ENCODE results near the gene TICRR.

TICRR gene

GRCh38 chr15:89665449-89666181 is 90.3 kb downstream of the TICRR start:
- no peak for DNase-seq (ENCODE audit: low read depth)
- H3K4me3 ChIP-seq (ENCODE audit: control insufficient read depth, low read depth, low read length): peak overlapping the region; percentile 34
- no peak for TF ChIP-seq CTCF (IDR thresholded peaks at IDR 0.05; ENCODE audit: control insufficient read depth, insufficient read depth, low read depth, low read length, missing control alignments)

DNA sequence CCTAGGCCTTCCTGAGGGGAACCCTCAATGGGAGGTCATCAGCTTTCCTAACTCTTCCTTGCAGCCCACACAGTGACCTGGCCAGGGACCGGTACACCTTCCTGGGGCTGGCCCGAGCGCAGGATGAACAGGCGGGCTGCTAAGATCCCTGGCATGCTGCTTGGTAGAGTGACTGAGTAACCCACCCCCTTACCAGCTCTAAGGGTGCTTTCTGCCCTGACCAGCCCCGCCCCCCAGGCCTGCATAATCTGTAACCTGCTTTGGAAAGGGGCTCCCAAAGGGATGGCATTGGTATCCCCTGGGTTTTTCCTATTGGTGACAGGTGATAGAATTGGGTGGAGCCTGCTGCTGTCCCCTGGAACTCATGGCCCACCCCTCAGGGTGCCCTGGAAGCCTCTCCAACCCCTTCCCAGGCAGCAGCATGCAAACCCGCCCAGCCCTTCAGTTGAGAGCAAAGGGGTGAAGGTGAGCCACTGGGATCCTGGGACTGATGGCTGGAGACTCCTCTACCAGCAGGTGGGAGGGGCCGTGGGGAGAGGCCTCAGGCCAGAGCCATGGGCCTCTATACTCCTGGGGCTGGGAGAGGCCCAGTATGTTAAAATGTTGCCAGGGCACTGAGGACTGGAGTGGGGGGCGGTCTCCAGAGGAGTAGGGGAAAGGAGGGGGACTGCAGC is 91.1 kb downstream of the TICRR start:
- peak overlapping the region; percentile 10; the same call in 1 of the 2 replicates for H3K4me3 ChIP-seq (ENCODE audit: control insufficient read depth, low read depth, low read length)
- no peak for TF ChIP-seq CTCF (IDR thresholded peaks at IDR 0.05; ENCODE audit: control insufficient read depth, insufficient read depth, low read depth, low read length, missing control alignments)
- DNase-seq (ENCODE audit: low read depth): no peak

GRCh38 chr15:89666858-89667705 is 91.8 kb downstream of the TICRR start:
- TF ChIP-seq CTCF (IDR thresholded peaks at IDR 0.05; ENCODE audit: control insufficient read depth, insufficient read depth, low read depth, low read length, missing control alignments): no peak
- DNase-seq (ENCODE audit: low read depth): no peak
- no peak overlapping the region for H3K4me3 ChIP-seq (ENCODE audit: control insufficient read depth, low read depth, low read length)

GRCh38 chr15:89667706-89667960 is 92.4 kb downstream of the TICRR start:
- H3K4me3 ChIP-seq (ENCODE audit: control insufficient read depth, low read depth, low read length): no peak overlapping the region
- no peak for TF ChIP-seq CTCF (IDR thresholded peaks at IDR 0.05; ENCODE audit: control insufficient read depth, insufficient read depth, low read depth, low read length, missing control alignments)
- no peak for DNase-seq (ENCODE audit: low read depth)

DNA sequence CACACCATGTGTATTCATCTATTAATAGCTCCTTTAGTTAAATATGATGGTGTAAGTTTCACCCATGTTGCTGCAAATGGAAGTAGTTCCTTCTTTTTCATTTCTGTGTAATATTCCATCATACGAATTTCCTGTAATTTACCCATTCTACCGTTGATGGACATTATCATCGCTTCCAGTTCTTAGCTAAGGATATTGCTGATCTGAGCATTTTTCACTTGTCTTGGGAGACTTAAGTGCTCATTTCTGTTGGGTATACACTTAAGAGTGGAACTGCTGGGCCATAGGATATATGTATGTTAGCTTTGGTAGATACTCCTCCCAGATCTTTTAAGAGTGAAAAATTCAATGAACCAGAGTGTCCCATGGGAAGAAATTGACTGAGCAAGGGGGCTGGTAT is 92.9 kb downstream of the TICRR start:
- no peak overlapping the region for H3K4me3 ChIP-seq (ENCODE audit: control insufficient read depth, low read depth, low read length)
- DNase-seq (ENCODE audit: low read depth): no peak
- TF ChIP-seq CTCF (IDR thresholded peaks at IDR 0.05; ENCODE audit: control insufficient read depth, insufficient read depth, low read depth, low read length, missing control alignments): no peak

GRCh38 chr15:89669309-89669865 is 94.1 kb downstream of the TICRR start:
- DNase-seq (ENCODE audit: low read depth): no peak
- TF ChIP-seq CTCF (IDR thresholded peaks at IDR 0.05; ENCODE audit: control insufficient read depth, insufficient read depth, low read depth, low read length, missing control alignments): no peak
- H3K4me3 ChIP-seq (ENCODE audit: control insufficient read depth, low read depth, low read length): no peak overlapping the region
